AG08396 (cell line): Measurements from ENCODE around the gene ZNF469.

ENCODE experiments used
- DNase-seq: peaks from one replicate; pipeline ENCODE4 v3.0.0; 2012; ENCODE audit warnings: low spot score, mixed read lengths

The ZNF469 gene

DNA sequence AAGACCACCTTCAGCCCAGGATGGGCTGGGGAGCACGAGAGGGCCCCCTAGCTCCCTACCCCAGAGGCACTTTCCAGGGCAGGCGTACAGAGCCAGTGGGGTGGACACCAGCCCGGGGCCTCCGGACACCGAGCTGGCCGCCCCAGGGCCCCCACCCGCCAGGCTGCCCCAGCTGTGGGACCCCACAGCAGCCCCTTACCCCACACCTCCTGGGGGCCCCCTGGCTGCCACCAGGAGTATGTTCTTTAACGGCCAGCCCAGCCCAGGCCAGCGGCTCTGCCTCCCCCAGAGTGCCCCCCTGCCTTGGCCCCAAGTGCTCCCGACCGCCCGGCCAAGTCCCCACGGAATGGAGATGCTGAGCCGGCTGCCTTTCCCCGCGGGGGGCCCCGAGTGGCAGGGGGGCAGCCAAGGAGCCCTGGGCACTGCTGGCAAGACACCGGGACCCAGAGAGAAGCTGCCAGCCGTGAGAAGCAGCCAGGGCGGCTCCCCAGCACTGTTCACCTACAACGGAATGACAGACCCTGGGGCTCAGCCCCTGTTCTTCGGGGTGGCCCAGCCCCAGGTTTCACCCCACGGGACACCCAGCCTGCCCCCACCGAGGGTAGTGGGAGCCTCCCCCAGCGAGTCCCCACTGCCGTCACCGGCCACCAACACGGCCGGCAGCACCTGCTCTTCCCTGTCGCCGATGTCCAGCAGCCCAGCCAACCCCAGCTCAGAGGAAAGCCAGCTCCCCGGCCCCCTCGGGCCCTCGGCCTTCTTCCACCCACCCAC, 46.0 kb downstream of the ZNF469 start:
- DNase-seq: no peak

DNA sequence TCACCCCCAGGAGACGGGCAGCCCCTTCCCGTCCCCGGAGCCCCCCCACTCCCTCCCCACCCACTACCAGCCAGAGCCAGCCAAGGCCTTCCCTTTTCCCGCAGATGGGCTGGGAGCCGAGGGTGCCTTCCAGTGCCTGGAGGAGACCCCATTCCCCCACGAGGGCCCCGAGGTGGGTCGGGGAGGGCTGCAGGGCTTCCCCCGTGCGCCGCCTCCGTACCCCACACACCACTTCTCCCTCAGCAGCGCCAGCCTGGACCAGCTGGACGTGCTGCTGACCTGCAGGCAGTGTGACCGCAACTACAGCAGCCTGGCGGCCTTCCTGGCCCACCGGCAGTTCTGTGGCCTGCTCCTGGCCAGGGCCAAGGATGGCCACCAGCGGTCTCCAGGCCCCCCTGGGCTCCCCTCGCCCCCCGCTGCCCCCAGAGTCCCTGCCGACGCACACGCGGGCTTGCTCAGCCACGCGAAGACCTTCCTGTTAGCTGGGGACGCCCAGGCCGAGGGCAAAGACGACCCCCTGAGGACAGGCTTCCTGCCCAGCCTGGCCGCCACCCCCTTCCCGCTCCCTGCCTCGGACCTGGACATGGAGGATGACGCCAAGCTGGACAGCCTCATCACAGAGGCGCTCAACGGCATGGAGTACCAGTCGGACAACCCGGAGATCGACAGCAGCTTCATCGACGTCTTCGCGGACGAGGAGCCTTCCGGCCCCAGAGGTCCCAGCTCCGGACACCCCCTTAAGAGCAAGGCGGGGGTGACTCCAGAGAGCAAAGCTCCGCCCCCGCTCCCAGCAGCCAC, 46.8 kb downstream of the ZNF469 start:
- DNase-seq: no peak

DNA sequence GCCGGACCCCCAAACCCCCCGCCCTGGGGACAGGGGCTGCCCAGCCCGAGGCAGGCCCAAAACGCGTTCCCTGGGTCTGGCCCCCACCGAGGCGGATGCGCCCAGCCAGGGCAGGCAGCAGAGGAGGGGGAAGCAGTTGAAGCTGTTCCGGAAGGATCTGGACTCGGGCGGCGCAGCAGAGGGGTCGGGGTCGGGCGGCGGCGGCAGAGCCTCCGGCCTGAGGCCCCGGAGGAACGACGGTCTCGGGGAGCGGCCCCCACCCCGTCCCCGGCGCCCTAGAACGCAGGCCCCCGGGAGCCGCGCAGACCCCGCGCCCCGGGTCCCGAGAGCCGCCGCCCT, 47.4 kb downstream of the ZNF469 start:
- DNase-seq: no peak

DNA sequence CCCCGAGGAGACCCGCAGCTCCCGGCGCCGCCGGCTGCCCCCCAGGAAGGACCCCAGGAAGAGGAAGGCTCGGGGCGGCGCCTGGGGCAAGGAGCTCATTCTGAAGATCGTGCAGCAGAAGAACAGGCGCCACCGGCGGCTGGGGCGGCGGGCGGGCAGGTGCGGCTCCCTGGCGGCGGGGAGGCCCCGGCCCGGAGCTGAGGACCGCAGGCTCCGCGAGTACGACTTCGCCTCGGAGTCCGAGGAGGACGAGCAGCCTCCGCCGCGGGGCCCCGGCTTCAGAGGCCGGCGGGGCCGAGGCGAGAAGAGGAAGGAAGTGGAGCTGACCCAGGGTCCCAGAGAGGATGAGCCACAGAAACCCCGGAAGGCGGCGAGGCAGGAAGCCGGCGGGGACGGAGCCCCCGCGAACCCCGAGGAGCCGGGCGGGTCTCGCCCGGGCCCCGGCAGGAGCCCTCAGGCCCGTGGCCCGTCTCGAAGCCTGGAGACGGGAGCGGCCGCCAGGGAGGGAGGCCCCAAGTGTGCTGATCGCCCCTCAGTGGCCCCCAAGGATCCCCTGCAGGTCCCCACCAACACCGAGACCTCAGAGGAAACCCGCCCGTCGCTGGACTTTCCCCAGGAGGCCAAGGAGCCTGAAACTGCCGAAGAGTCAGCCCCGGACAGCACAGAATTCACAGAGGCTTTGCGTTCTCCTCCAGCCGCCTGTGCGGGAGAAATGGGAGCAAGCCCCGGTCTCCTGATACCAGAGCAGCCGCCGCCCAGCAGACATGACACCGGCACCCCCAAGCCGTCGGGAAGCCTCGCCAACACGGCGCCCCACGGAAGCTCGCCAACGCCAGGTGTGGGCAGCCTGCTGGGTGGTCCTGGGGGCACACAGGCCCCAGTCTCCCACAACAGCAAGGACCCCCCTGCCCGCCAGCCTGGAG, 48.0 kb downstream of the ZNF469 start:
- DNase-seq: no peak

DNA sequence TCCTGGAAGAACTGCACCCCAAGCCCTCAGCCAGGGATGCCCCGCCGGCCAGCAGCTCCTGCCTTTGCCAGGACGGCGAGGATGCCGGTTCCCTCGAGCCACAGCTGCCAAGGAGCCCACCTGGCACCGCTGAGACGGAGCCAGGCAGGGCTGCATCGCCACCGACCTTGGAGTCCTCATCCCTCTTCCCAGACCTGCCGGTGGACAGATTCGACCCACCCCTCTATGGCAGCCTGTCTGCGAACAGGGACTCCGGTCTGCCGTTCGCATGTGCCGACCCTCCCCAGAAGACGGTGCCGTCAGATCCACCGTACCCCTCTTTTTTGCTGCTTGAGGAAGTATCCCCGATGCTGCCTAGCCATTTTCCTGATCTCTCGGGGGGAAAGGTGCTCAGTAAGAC, 48.9 kb downstream of the ZNF469 start:
- DNase-seq: no peak

DNA sequence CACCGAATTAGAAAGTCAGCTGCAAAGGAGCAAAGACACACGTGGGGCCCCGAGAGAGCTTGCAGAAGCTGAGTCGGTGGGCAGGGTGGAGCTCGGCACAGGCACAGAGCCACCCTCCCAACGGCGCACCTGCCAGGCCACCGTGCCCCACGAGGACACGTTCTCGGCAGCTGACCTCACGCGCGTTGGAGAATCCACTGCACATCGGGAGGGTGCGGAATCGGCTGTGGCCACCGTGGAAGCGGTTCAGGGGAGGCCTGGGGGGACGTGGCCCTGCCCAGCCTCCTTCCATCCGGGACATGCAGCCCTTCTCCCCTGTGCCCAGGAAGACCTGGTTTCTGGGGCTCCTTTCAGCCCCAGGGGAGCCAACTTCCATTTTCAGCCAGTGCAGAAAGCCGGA, 49.4 kb downstream of the ZNF469 start:
- DNase-seq: no peak
